ENCODE results near the gene SCO2. TPM values are rescaled to one million over a fixed set of nuclear protein-coding genes. Genes with fewer than 3 reads are reported as not detected.

Gene SCO2
- total RNA-seq, 1 experiment from 2014 or later: 7.0 TPM

DNA sequence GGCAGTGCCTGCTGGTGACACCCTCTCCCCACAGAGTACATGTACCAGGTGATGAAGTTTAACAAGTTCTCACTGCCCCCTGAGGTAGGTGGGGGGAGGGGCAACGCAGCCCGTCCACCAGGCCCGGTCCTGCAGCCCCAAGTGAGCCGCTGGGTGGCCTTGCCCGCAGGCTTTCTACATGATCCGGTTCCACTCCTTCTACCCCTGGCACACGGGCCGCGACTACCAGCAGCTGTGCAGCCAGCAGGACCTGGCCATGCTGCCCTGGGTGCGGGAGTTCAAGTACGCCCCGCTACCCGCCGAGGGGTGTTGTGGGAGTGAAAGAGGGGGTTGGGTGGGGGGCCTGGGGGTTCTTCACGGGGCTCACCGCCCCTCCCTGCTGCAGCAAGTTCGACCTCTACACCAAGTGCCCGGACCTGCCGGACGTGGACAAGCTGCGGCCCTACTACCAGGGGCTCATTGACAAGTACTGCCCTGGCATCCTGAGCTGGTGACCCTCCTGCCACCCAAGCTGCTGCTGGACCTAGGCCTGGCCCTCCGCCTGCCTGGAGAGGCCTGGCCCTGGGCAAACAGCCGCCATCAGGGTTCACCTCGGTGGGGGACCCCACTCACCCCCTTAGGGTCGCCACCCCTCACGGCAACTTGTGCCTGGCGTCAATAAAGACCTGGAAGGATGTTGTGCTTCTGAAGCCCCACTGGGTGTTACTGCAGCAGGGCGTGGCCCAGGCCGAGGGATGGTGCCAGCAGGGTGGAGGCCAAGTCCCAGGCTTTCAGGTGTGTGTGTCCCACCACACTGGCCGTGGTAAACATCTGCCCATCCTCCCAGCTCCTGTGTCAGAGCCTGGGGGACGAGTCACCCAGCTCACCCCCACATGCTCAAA, 35.8 kb downstream of the SCO2 start:
- Histone ChIP-seq H3K9me3 (ENCODE audit: control insufficient read depth in 1 of 2, insufficient read depth in 1 of 2, low read depth in 1 of 2, low read length in 2 of 2) (no peaks in the 10 kb centered on the region), H3K9ac (ENCODE audit: low read length) (no peak overlapping the region), H3K9me2 (ENCODE audit: insufficient read depth) (no peaks in the 10 kb centered on the region), H3K79me2 (ENCODE audit: insufficient read depth, low read length) (no peaks in the 10 kb centered on the region), H3K4me1 (ENCODE audit: control insufficient read depth in 1 of 2, insufficient read depth in 2 of 2, low read length in 2 of 2) (peaks cover 1 to 11% of the 10 kb centered on the region in 2 experiments; a peak in 3 of 4 replicates), H3K27me3 (ENCODE audit: insufficient read depth, low read length) (no peaks in the 10 kb centered on the region), H2AFZ (ENCODE audit: low read depth, low read length, poor library complexity, severe bottlenecking) (no peak overlapping the region), H3K4me3 (replicated peaks in 1 of 2; ENCODE audit: low read depth in 1 of 2, low read length in 2 of 2) (no peak overlapping the region), H3K36me3 (ENCODE audit: control insufficient read depth in 1 of 2, insufficient read depth in 2 of 2, low read length in 2 of 2) (no peaks in the 10 kb centered on the region), H4K20me1 (ENCODE audit: insufficient read depth) (no peaks in the 10 kb centered on the region), H3K27ac (ENCODE audit: low read depth, low read length) (no peak overlapping the region), H3K4me2 (ENCODE audit: low read length) (no peak overlapping the region)
- ATAC-seq (no peak), DNase-seq (ENCODE audit: low read depth, low spot score) (no peak)
- no TSS peak for BruUV-seq (replicated peaks)
- intact Hi-C loops (cut with micrococcal nuclease): no loop called here
- ChIA-PET RAD21 (ENCODE audit: low non-redundant PET in 1 of 2, low total read pairs in 2 of 2, uncharacterized antibody in 2 of 2, unreplicated experiment in 2 of 2) (no interaction called here), POLR2A (no interaction called here), CTCF (no interaction called here)
- TF ChIP-seq JUND (IDR thresholded peaks at IDR 0.05) (no peak), EZH2 (IDR thresholded peaks at IDR 0.05) (no peak), CBX3 (IDR thresholded peaks at IDR 0.05; ENCODE audit: low read depth) (no peak), SP1 (IDR thresholded peaks at IDR 0.05; ENCODE audit: low read depth) (no peak), ZFX (IDR thresholded peaks at IDR 0.05) (no peak), SRF (IDR thresholded peaks at IDR 0.05; ENCODE audit: low read depth) (no peak), TCF7L2 (IDR thresholded peaks at IDR 0.05; ENCODE audit: borderline replicate concordance, extremely low read depth, insufficient read depth, insufficient read length) (no peak), POLR2A (IDR thresholded peaks at IDR 0.05; ENCODE audit: borderline replicate concordance, extremely low read depth, insufficient read depth, insufficient read length) (no peak), POLR2AphosphoS5 (IDR thresholded peaks at IDR 0.05; ENCODE audit: low read depth, low read length) (no peak)
- TF ChIP-seq, protein P1, sequence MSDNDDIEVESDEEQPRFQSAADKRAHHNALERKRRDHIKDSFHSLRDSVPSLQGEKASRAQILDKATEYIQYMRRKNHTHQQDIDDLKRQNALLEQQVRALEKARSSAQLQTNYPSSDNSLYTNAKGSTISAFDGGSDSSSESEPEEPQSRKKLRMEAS (IDR thresholded peaks at IDR 0.05): no peak
- TF ChIP-seq, protein P2, sequence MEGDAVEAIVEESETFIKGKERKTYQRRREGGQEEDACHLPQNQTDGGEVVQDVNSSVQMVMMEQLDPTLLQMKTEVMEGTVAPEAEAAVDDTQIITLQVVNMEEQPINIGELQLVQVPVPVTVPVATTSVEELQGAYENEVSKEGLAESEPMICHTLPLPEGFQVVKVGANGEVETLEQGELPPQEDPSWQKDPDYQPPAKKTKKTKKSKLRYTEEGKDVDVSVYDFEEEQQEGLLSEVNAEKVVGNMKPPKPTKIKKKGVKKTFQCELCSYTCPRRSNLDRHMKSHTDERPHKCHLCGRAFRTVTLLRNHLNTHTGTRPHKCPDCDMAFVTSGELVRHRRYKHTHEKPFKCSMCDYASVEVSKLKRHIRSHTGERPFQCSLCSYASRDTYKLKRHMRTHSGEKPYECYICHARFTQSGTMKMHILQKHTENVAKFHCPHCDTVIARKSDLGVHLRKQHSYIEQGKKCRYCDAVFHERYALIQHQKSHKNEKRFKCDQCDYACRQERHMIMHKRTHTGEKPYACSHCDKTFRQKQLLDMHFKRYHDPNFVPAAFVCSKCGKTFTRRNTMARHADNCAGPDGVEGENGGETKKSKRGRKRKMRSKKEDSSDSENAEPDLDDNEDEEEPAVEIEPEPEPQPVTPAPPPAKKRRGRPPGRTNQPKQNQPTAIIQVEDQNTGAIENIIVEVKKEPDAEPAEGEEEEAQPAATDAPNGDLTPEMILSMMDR (IDR thresholded peaks at IDR 0.05 in 2 of 3, conservative IDR thresholded peaks at IDR 0.05 in 1 of 3; ENCODE audit: borderline replicate concordance in 1 of 3, insufficient read depth in 1 of 3, low read depth in 2 of 3, low read length in 2 of 3): no peak

All from HCT116 (cell line).